GM21717 (cell line): ENCODE measurements around the gene NANOS1.

Experiments used
- ATAC-seq: cut with Tn5 transposase; IDR thresholded peaks from one replicate; pipeline ENCODE4 v1.9.1; 2021; ENCODE audit warnings: mild to moderate bottlenecking, moderate library complexity; ENCODE audit not compliant: unreplicated experiment

NANOS1 gene

GRCh38 chr10:119055472-119055871 lies 26.0 kb downstream of the NANOS1 start:
- no peak for ATAC-seq

DNA sequence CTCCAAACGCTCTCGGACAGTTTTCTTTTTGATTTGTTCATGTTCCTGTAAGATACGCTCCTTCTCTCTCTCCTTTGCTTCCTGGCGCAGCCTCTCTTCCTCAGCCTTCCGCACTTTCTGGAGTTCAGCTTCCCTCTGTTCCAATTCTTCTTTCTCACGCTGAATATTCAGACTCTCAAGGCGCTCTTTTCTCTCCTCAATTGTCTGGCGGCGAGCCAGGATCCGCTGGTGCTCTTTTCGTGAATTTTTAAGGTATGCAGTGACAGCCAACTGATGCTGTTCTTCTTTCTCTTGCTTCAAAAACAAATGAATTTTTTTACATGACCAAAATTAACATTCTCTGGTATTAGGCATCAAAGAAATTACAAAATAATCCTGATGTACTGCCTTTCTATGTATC lies 28.5 kb downstream of the NANOS1 start:
- ATAC-seq: no peak

DNA sequence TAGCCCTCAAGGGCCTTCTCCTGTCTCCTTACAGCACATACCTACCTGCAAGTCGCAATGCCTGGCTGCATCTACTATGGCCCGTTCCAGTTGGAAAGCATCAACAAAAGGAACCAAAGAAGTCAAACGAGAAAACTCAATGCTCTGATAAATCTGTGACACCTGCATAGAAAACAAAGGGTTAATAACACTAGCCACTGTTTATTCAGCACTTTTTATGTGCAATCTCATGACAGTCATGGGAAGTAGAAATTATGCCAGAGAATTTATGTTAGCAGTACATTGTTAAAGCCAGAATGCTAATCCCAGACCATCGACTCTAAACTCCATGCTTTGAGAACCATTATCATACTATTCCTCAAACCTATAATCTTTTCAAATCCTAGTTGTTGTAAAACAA lies 30.0 kb downstream of the NANOS1 start:
- ATAC-seq: no peak

GRCh38 chr10:119060107-119060506 lies 30.6 kb downstream of the NANOS1 start:
- no peak for ATAC-seq

DNA sequence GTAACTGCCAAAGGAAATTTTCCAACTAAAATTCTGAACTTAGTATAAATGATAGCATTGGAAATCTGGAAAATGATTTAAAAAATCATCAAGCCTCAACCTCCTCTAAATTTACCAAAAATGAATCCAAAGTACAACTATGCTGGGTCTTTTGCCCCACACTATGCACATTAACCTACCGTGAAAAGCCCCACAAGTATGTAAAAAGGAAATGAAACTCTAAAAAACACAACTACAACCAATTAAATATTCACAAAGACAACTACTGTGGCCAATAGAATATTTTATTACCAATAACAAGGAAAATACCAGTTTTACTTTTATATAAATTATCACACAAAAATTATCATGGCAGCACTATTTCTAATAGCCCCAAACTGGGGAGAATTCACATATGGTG lies 31.8 kb downstream of the NANOS1 start:
- no peak for ATAC-seq

DNA sequence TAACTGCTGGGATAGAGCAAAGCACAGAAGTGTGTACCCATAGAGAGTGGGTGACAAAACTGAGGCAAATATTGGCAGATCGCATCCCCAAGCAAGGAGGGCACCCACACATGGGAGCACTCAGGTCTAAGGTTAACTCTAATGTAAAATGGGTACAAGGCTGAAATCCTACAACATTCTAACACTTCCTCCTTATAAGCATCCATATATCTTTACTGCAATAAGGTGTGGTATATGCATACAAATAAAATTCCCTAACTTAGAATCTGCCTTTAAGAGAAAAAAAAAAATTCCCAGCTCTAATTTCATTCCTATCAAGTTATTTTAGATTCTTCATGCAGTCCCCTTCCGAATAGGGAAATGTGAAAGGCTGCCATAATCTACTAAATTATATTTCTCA lies 32.4 kb downstream of the NANOS1 start:
- no peak for ATAC-seq

- no peak for ATAC-seq
Observed at GRCh38 chr10:119070395-119071165, 41.1 kb downstream of the NANOS1 start.

GRCh38 chr10:119073584-119073983 lies 44.1 kb downstream of the NANOS1 start:
- no peak for ATAC-seq

DNA sequence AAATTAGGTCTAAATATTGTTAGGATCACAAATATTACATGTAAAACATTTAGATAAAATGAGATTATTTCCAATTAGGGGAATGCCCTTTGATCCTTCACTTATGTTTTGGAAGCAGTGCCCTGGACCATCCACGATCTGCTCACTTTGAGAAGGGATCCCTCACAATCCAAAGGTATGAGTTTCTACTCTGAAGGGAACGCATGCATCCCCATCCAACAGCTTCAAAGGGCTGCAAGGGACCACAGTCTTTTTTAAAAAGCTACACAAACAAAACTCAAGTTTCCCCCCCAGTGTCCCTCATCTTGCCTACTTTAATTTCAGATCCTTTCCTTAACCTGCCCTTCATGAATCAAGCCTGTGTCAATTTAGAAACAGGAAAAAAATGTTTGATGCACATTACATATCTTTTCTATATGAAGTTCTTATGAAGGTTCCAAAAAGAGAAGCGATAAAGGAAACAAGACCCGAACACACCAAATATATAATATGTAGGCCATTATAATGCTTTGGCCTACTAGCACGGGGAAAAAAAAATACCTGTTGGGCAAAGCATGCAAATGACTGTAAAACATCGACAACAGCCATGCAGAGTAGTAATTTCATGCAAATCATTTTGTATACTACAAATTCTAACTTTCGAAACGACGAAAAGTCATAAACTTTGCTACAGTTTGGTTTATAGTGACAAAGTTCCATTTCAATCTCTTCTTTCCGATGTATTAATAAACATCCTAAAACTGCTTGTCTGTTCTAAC lies 49.1 kb downstream of the NANOS1 start:
- no peak for ATAC-seq

DNA sequence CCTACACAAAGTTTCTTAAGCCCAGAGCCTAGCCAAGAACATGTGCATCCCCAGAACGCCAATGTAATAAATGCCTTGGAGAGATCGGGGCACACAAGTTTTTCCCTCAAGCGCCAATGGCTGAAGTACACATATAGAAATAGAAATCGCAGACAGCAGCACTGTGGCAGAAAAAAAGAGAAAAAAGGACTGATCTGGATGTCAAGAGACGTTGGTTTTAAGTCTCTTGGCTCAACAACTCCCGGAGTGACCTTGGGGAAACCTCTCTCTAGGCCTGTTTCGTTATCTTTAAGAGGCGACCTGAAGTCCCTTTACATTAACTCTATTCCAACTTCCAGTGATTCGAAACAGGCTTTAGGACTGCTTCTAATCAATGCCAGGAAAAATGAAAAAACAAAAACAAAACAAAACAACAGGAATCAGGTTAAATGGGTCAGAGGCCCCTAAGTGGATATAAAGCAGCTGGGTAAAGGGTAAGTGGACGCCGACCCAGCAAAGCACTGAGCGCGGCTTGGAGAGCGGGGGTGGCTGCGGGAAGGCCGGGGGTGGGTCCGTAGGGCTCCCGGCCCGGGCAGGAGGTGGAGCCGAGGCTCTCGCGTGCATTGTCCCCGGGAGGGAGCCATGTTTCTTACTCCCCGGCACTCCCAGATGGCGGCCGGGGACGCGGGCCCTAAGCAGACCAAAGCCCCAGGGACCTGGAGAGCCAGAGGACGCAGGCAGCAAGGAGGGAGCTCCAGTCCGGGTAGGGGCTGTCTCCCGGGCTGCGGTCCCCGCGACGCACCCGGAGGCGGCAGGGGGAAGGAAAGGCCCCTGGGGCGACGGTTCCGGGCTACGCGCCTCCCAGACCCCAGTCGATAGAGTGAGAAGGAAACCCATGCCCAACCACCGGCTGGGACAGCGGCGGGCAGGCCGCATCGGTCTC lies 50.3 kb downstream of the NANOS1 start:
- ATAC-seq: peak; percentile 68

DNA sequence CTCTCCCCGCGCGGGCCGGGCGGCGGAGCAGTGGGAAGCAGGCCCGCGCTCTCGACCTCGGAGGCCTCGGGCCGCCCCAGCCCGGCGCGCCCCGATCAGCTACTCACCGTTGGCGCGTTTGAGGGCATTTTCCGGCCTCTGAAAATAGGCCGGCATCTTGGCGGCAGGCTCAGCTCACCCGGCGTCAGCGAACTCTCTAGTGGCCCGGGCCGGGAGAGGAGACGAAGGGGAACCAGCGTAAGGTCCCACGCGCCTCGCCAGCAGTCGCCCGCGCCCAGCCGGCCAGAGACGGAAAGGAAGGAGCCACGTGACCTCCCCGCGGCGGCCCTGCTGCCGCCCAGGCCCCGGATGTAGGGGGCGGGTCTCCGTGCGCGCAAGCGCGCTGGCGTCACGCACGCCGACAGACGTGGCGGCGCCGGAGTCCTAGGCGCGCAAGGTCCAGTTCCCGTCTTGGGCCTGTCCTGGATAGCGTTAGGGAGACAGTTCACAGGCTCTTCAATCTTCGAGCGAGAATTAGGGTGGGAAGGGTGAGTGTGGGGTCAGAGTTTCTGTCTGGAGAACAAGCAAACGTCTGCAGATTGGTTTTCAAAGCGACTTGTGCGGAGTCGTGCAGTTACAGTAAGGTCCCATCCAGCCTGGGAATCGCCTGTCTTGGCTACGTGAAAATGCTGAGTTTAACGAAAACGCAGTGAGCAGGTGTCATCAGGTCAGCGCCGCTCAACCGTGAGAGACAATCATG lies 51.2 kb downstream of the NANOS1 start, which contains the start of gene EIF3A:
Gene EIF3A, minus strand, starts transcription at position 297 of the 739 bp plus-strand sequence. Its CDS starts 141 bp downstream, at position 156.
- ATAC-seq: peak; percentile 71
